ENCODE data around the gene PNPLA2.

PNPLA2 gene

DNA sequence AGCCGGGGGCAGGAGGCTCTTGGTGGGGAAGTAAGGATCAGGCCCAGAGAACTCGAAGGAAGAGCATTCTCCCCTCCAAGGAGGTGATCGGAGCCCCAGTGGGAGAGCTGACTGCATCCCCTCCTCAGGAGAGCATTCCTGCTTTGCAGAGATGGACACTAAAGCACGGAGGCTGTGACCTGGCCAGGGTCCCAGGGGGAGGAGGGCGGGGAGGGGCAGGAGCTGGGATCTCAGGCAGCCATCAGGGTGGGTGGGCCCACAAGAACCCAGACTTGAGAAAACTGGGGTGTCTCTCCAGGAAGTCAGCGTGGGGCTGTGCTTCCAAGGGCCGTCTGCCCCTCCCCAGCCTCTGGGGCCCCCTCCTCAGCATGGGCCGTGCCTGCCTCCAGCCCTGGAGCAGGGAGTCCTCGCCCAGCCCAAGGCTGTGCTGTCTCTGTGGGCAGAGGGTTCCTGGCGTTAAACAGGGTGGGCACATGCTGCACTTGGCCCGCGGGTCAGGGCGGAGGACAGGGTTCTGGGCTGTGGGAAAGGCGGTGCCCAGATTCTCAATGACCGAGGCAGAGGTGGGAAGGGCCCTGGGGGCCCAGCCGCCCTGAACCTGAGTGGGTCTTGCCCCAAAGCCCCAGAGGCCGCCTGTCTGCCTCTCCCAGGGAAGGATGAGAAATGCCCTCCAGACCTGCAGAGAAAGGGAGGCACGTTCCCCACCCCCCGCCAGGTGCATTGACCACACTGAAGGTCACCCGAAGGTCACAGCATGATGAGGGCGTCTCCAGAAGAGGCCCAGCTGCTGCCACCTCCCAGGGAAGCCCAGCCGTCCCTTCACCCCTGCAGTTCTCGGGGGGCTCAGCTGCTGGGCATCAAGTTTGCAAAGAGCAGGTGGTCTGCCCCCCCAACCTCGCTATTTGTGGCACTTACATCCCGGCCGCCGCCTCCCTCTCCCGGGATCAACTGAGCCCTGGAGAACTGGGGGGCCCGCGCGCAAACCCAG is 29.5 kb upstream of the PNPLA2 start:
- TF ChIP-seq, protein P1, sequence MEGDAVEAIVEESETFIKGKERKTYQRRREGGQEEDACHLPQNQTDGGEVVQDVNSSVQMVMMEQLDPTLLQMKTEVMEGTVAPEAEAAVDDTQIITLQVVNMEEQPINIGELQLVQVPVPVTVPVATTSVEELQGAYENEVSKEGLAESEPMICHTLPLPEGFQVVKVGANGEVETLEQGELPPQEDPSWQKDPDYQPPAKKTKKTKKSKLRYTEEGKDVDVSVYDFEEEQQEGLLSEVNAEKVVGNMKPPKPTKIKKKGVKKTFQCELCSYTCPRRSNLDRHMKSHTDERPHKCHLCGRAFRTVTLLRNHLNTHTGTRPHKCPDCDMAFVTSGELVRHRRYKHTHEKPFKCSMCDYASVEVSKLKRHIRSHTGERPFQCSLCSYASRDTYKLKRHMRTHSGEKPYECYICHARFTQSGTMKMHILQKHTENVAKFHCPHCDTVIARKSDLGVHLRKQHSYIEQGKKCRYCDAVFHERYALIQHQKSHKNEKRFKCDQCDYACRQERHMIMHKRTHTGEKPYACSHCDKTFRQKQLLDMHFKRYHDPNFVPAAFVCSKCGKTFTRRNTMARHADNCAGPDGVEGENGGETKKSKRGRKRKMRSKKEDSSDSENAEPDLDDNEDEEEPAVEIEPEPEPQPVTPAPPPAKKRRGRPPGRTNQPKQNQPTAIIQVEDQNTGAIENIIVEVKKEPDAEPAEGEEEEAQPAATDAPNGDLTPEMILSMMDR (IDR thresholded peaks at IDR 0.05; ENCODE audit: low read depth, low read length, missing control alignments) = no peak
- H3K4me3 ChIP-seq (ENCODE audit: low read depth, low read length) = peak overlapping the region; percentile 9
- peaks cover 14% of the 10 kb centered on the region for H3K36me3 ChIP-seq (replicated peaks)
- in situ Hi-C loops (cut with HindIII; ENCODE audit: low pct_ligation_motif_present, low sequenced_read_pairs) = no loop called here
- DNase-seq = no peak
- no peaks in the 10 kb centered on the region for H3K27me3 ChIP-seq (replicated peaks)
- no peak overlapping the region for H3K27ac ChIP-seq

DNA sequence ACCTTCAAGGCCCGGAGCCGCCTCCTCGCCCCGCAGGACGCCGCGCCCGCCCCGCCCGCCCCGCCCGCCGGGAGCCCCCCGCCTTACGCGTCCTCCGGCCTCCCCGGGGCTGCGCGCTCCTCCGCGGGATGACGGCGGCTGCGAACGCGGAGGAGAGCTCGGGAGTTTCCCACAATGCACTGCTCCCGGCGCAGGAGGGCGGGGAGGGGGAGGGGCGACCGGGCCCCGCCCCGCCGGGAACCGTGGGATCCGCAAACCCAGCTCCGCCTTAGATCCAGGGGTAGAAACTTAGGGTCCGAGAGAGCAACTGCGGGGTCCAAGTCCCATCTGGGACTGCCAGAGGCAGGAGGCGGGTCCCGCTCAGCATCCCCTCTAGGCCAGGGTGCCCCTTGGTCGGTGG is 28.8 kb upstream of the PNPLA2 start, which contains the start of gene CEND1:
Gene CEND1, minus strand, starts transcription at position 148 of the 400 bp plus-strand sequence. CDS start 1,514 bp downstream, outside the sequence.
- Histone ChIP-seq H3K27me3 (replicated peaks) (no peaks in the 10 kb centered on the region), H3K4me3 (ENCODE audit: low read depth, low read length) (peak within 1 kb of the TSS; percentile 9), H3K27ac (no peak within 1 kb of the TSS), H3K36me3 (replicated peaks) (peaks cover 17% of the 10 kb centered on the region)
- DNase-seq = no peak
- in situ Hi-C loops (cut with HindIII; ENCODE audit: low pct_ligation_motif_present, low sequenced_read_pairs) = no loop called here
- TF ChIP-seq, protein P1 (IDR thresholded peaks at IDR 0.05; ENCODE audit: low read depth, low read length, missing control alignments) = no peak

DNA sequence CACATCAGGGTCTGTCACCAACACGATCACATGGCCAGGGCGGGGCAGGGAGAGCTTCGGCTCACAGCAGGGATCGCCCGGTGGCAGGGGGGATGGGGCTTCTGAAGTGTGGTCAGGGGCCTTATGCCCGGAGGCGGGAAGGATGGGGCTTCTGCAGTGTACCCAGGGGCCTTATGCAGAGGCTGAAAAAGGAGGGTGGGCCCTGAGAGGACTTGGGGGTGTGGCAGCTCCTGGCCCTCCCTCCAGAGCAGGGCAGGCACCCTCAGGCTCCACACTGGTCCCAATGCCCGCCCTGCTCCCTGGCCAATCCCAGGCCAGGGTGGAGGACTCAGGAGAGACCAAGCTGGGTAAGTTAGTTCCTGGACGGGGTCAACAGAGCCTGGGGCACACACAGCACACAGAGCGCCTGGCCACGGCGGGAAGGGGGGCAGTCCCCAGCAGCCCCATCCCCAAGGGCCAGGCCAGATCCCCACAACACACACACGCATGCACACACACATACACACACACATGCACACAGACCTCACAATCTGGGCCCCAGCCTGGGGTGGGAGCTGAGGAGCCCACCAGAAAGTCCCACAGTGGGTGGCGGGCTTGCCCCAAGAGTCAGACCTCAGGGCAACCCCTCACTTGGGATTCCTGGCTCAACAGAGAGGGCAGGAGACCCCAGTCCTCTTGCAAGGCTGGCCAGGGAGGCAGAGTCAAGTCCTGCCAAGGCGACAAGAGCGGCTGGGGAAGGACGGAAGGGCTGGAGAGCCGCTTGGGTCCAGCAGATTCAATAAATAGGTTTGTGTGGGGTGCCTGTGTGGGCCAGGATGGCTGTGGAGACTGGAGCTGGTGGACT is 27.8 kb upstream of the PNPLA2 start:
- in situ Hi-C loops (cut with HindIII; ENCODE audit: low pct_ligation_motif_present, low sequenced_read_pairs) = no loop called here
- Histone ChIP-seq H3K27ac (no peak overlapping the region), H3K36me3 (replicated peaks) (peaks cover 17% of the 10 kb centered on the region), H3K27me3 (replicated peaks) (no peaks in the 10 kb centered on the region), H3K4me3 (ENCODE audit: low read depth, low read length) (no peak overlapping the region)
- TF ChIP-seq, protein P1 (IDR thresholded peaks at IDR 0.05; ENCODE audit: low read depth, low read length, missing control alignments) = no peak
- no peak for DNase-seq

GRCh38 chr11:791658-792534 is 26.8 kb upstream of the PNPLA2 start:
- in situ Hi-C loops (cut with HindIII; ENCODE audit: low pct_ligation_motif_present, low sequenced_read_pairs) = no loop called here
- Histone ChIP-seq H3K36me3 (replicated peaks) (peaks cover 17% of the 10 kb centered on the region), H3K27ac (no peak overlapping the region), H3K27me3 (replicated peaks) (no peaks in the 10 kb centered on the region), H3K4me3 (ENCODE audit: low read depth, low read length) (no peak overlapping the region)
- DNase-seq = no peak
- TF ChIP-seq, protein P1 (IDR thresholded peaks at IDR 0.05; ENCODE audit: low read depth, low read length, missing control alignments) = no peak

DNA sequence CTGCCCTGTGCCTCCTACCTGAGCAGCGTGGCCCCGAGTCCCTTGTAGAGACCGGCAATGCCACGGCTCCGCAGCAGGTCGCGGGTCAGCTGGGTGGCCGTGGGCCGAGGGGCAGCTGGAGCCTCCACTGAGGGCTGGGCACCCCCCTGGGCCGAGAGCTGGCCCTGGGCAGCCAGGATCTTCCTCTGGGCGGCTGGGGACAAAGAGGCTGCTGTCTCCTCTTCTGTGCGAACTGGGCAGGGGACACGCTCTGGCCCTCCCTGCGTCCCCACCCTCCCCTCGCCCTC is 26.2 kb upstream of the PNPLA2 start:
- in situ Hi-C loops (cut with HindIII; ENCODE audit: low pct_ligation_motif_present, low sequenced_read_pairs) = no loop called here
- no peak overlapping the region for H3K4me3 ChIP-seq (ENCODE audit: low read depth, low read length)
- no peak overlapping the region for H3K27ac ChIP-seq
- no peaks in the 10 kb centered on the region for H3K27me3 ChIP-seq (replicated peaks)
- TF ChIP-seq, protein P1 (IDR thresholded peaks at IDR 0.05; ENCODE audit: low read depth, low read length, missing control alignments) = no peak
- H3K36me3 ChIP-seq (replicated peaks) = peaks cover 17% of the 10 kb centered on the region
- no peak for DNase-seq
